ENCODE measurements around the gene ENOX1.

Gene ENOX1

DNA sequence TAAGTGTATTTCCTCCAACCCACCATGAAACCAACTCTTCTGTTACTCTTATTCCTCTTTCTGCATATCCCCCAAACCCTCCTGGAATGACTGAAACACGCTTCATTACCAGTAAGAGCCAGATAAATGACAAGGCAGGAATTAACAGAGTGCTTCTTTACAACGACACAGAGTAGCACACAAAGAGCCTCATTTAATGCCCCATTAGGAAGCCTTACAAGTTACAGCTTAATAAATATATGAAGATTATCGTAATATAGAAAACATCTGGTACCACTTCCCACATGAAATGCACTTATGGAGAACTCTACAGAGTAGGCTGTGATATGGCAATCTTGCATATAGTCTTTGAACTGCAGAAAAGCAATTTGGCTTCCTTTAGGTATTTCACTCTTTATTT, 116.8 kb downstream of the ENOX1 start:
- DNase-seq (ENCODE audit: low spot score) = no peak

DNA sequence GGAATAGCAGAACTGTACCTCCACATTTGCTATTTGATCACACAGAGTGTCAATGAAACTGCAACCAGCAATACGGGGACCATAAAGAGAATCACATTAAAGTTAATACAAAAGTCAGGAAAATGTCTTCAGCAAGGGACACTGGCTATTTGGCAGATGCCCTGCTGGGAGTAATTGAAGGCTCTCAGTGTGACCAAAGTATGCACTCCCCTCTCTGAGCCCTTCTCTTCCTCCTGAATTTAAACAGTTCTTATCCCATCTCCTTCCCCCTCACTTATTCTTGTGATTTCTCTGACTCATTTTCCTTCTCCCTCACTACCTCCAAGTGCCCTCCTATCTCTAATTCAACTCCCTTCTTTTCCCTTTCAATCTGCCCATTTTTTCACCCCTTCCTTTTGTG, 117.7 kb downstream of the ENOX1 start:
- no peak for DNase-seq (ENCODE audit: low spot score)

DNA sequence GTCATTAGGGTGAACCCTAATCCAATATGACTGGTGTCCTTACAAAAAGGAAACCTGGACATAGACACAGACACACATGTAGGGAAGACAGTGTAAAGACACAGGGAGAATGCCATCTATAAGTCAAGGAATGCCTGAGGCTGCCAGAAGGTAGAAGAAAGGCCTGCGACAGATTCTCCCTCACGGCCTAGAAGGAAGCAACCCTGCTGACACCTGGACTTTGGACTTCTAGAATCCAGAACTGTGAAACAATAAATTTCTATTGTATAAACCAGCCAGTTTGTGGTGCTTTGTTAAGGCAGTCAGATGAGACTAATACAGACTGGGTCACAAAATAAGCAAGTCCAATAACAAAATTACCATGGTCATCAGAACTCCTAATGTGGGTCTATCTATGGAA, 120.4 kb downstream of the ENOX1 start:
- DNase-seq (ENCODE audit: low spot score) = no peak

DNA sequence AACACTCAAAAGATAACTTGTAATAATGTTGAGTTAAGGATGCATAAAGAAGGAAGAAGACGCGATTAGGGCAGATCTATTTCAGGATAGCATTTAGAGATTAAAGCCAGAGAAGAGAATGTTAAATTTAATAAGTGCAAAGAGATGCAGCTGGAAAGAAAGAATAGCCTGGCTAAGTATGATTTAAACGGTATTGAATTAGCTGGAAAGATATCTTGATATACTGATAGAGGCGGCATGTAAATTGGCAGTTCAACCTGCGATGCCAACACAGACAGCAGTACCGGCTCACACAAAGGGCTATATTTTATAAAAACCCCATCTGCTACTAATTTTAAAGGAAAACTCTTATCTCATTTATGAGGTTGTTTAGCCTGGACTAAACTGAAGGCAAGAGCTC, 121.4 kb downstream of the ENOX1 start:
- no peak for DNase-seq (ENCODE audit: low spot score)

DNA sequence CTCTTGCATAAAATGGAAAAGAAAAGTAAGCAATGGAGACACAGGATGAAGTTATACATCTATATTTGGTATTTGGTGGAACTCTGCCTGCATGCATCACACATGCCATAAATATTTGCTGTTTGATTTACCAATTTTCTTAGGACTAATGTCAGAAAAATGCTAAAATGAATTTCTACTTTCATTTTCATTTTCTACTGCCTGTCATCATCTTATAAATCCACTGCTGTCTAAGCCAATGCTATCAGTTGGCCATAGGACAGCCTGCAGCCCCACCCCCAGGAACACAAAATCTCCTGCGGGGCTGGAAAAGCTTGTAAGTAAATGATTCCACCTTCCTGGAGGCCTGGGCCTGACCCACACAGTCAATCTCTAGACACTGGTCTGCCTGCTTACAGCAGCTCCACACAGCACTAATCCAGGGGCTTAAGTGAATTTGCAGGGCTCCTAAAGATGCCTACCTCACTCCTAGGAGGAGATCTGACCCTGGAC, 122.0 kb downstream of the ENOX1 start:
- DNase-seq (ENCODE audit: low spot score) = peak; percentile 55

DNA sequence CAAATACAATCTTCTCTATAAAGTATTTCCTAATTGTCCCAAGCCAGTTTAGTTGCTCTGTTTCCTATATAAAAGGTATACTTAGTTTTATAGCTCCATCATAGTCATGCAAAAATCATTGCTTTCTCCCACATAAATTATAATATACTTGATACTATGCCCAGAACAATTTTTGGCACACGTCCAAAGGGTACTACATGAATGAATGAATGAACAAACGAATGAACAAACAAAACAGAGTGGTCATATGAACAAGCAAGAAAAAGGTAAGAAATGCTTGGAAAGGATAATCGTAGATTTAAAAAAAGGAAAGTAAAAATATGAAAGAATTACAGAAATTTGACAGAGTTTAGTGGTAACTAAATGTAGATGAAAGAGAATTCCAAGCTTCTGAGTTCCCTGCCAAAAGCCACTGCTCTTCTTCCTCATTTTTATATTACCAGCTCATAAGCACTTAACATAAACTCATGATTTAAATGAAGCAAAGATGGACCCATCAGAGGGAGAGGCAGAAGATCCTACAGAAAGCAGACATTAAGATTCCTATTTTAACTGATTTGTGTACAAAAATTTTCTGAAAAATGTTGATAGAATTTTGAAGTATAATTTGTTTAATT, 123.2 kb downstream of the ENOX1 start:
- peak; percentile 7 for DNase-seq (ENCODE audit: low spot score)

DNA sequence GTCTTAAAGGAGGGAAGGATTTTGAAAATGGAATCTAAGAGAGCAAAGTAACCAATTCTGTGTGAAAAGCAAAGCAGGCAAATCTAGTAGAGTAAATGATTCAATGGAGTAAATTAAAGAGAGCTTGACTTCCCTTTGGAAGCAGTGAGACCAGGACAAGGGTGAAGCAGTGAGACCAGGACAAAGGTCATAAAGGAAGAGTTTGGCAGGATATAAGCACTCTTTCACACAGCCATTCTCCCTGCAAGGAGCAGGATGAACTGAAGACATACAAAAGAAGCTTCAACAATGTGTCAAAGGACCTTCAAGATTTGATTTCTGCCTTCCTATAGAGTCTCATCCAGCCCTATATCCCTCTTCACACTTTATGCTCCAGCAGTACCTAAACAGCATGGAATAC, 123.8 kb downstream of the ENOX1 start:
- DNase-seq (ENCODE audit: low spot score) = no peak

DNA sequence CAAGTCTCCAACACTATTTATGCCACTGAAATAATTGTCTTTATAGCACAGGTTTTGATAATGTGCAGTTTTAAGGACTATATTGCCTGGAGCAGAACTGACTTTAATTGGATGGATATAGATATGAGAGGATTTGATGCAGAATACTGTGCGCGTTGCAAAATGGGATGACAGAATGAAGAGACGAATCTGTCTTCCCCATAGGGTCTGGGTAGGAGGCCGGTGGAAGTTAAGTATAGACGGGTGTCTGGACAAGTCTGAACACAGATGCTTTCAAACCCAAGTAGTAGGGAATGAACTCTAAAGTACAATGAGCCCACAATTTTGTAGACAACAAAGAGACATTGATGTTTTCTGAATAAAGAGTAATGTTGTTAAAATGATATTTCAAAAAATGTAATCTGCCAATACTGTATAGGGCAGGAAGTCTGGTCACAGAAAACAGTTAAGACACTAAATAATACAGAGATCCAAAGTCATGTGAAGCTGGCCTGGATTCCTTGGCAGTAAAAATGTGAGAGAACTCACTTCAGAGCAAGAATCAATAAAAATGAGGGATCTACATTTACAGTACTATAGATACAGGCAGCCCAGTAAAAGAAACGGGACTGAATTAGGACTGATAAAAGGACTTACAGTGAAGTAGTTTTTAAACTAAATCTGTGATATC, 125.5 kb downstream of the ENOX1 start:
- DNase-seq (ENCODE audit: low spot score) = no peak

DNA sequence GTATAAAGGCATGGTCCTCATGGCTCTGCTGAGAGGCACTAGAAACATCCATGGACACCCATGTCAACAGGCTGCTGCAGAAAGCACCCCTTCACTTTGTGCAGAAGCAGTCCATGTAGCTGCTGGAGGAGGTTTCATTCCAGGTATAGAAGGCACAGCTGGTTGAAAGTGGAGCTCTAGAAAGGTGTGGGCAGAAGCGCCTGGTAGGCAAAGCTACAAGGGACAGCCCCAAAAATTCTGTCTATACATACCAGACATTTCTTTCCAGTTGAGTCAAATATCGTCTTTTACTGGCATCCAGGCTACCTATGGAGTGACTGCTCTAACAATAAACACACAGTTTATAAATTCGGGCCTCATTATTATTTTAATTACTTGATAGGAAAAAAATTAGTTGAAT, 129.3 kb downstream of the ENOX1 start:
- DNase-seq (ENCODE audit: low spot score) = no peak

DNA sequence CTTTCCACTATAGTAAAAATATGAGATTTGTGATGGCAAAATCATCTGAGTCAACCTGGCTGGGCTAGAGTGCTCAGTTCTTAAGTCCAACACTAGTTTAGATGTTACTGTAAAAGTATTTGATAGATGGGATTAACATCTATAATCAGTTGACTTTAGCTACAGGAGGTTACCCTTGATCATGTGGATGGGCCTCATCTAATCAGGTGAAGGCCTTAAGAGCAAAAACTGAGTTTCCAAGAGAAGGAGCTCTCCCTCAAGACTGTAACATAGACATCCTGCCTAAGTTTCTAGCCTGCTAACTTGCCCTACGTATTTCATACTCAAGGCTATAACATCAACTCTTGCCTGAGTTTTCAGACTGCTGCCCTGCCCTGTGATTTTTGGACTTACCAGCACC, 132.8 kb downstream of the ENOX1 start:
- no peak for DNase-seq (ENCODE audit: low spot score)

DNA sequence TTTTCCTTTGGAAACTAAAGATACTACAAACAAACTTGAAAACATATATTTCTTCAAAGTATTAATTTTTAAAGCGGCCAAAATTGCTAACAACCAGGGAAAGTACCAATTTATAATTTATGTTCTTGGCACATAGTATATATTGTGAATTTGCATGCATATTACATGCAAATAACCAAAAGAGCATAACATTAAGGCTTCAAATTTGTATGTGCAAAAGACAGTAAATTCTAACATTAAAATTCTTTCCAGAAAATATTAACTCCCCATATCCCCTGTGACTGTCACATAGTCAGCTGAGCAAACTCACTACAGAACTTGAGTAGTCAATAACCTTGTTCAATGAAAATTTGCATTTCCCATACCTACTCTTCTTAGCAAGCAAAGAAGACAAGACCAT, 133.4 kb downstream of the ENOX1 start:
- no peak for DNase-seq (ENCODE audit: low spot score)

DNA sequence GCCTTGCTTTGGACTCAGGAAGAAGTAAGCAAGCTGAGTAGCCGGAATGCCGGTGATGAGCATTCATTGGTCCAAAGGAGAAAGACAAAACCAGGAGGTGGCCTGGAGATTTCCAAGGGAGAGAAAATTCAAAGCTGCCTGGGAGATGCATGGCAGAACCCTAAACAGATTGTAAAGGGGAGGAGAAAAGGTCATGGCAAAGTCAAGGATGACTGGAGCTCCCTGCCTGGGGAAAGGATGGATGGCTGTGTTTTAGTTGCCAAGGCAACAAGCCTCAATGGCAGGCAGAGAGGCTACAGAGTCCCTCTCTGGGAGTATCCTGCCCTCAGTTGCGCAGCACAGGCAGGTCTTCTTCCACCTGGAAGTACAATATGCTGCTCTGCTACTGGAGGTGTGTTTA, 134.0 kb downstream of the ENOX1 start:
- DNase-seq (ENCODE audit: low spot score) = no peak

DNA sequence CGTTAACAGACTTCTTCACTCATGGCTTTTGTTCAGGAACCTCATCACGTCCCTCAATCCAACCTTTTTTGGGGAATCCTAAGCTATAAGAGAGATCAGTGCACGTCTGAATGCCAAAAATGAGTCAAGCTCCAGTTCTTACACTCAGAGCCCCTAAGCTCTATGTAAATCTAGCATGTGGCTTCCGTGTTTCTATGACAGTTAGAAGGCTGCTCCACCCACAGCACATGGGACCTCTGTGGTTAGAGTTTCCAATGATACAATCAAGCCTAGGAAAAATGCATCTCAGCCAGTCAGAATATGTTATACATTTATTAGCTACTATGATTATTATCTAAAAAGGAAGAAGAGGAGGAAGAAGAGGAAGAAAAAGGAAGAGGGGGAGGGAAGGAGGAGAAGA, 135.9 kb downstream of the ENOX1 start:
- DNase-seq (ENCODE audit: low spot score) = no peak

DNA sequence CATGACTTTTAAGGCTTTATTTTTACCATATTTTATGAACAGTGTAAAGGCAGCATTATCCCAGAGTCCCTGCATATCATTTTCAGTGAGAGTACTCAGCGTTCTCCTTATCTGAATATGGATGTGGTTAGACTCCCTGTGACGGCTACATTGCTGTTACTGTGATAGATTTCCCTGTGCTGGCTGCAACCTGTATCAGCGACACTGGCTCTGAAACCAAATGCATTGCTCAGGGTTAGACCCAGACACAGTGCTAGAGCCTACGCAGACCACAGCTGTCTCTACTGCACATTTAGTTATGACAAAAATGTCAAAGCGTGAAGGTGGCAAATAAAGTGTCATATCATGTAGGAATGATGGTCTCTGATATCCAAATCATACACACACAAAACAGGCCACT, 138.0 kb downstream of the ENOX1 start:
- DNase-seq (ENCODE audit: low spot score) = no peak

DNA sequence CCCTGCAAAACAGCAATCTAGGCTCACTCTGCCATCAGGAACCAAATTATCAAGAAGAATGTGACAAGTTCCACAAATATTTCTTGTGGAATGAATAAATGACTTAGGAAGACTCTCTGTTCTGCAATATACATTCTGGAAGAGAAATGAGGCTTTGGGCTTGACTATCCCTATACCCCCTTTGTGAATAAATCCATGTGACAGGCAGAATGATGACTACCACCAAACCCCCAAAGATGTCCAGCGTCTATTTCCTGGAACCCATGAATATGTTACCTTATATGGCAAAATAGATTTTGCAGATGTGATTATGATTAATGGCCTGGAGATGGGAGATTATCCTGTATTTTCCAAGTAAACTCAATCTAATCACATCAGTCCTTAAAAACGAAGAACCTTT, 139.3 kb downstream of the ENOX1 start:
- no peak for DNase-seq (ENCODE audit: low spot score)

DNA sequence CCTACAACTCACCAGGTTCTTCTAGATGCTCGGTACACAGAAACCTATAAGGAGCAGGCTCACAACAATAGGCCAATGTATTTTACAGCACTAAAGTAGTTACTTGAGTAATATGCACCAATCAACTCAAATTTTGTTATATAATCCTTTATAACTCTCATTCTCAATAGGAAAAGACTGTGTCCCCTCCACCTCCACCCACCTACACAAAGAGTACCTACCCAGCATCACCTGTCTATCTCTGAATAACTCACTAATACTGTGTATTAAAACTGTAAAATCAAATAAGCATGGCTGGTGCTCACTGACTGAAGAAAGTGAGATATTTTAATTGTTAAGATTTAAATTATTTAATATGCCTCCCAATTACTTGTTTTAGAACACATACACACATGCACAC, 146.3 kb downstream of the ENOX1 start:
- DNase-seq (ENCODE audit: low spot score) = no peak

DNA sequence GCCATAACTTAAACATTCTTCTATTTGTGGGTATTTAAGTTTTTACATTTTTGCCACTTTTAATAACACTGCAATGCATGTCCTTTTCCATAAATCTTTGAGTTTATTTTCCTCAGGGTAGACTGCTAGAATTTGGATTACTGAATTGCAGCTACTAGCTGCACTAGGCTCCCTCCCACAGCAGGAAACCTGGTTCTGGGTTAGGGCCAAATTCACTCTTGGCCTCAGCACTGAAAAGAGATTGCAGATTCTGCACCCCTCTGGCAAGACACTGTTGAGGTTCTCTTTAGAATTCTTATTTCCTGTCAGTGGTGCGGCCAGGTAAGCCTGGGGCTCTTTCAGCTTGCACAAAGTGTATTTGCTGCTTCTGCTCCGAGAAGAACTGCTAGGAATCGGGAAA, 155.7 kb downstream of the ENOX1 start:
- no peak for DNase-seq (ENCODE audit: low spot score)

DNA sequence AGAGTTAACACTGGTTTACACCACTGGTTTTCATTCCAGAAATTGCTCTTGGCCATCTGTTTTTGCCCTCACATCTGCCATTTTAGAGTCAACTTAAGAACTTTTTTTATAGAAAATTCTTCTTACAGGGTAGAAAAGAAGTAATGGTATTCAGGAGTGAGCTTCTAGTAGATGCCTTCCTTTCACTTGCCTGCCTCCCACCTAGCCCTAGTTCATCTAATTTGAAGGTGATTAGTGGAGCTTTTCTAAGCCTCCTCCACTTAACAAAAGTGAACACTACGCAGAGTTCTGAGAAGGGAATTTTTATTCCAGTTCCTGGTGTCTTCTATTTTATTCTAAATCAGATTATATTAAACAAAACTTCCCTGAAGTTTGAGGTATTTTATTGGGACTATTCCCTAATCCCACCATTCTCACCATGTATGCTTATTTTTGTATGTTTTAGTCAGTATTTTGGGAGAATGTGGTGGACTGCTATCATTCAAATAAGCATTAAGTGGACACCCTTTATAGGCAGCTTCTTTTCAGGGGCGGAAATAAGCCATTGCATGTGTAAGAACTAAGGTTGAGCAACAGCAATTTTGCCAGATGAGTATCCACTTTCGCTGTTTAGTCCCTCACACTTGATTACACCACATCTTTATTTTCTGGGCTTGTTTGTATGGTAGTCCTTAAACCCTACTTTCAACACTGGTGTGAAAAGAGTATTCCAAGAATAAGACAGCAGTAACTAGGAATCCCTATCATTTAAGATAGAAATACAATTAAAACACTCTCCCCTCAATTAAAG, 156.9 kb downstream of the ENOX1 start:
- no peak for DNase-seq (ENCODE audit: low spot score)

DNA sequence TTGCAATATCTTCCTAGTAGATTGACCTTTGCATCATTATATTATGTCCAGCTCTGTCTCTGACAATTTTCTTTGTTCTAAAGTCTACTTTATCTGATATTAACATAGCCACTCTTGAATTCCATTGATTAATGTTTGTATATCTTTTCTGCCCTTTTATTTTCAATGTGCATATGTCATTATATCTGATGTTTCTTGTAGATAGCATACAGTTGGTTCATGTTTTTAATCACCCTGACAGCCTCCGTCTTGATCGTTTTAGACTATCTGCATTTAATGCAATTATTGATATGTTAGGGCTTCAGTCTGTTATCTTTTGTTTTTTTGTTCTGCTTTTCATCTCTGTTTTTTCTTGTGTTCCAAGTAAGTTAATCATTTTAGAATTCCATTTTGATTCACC, 159.8 kb downstream of the ENOX1 start:
- no peak for DNase-seq (ENCODE audit: low spot score)

DNA sequence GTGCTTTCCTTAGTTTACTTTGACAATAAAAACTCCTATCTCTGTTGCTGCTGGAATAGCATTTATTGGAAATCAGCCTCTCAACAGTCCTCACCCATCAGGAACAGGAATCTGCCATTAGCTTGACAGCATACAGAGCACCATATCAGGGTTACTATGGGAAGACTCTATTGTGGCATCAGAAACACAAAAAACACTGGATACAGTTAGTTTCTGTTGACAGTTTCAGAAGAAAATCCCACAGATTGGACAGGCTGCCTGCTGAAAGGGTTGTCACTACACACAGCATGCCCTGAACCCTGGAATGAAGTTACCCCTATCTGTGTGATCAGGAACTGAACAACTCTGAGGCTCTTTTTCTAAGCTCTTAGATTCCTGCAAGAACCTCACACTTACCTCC, 172.7 kb downstream of the ENOX1 start:
- DNase-seq (ENCODE audit: low spot score) = no peak

DNA sequence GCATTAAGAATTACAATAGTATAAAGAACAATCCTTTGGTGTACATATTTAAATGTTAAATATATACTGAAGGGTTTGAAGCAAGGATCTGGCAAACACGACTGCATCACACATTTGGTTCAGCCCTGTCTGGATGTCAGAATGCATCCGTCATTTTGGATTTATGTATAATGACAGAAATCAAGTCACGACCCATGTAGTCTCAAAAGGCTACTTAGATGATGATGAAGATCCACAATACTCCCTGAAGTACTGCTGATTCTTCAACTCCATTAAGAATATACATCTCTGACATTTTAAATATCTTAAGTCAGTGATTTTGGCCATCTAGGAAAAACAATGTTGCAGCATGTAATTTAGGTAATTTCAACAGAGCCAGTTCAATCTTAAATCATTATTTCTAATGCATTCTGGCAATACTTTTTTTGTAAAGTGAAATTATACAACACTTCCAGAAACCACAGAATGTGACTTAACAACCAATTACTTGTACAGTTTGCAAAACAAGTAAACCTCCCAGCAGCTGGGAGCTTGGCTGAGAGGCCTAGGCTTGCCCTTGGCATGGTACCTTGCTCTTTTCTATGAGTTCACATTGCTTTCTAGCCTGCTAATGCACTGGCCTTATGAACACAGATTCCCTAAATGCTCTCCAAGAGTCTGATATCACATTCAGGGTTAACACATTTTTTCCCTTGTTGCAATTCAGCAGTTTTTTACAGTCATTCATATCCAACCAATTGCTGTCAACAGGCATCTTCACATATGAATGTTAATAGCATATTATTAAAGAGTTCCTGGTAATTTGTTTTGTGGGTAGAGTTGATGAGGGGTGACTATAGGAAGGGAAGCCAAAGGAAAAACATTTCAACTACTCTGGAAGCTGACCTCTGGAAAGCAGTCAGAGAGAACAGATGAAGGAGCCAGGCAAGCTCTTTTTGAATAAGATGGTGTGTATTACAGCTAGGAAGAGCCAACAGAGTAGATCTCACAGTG, 175.2 kb downstream of the ENOX1 start:
- no peak for DNase-seq (ENCODE audit: low spot score)
